Motor neuron (in vitro differentiated cells): ENCODE data around the gene USP13. TPM values are rescaled to one million over a fixed set of nuclear protein-coding genes. Genes with fewer than 3 reads are reported as not detected.

Experiments
- ATAC-seq, 8 experiments: fragments of 200-7000 bp; cut with Tn5 transposase; replicated peaks in 6 of 8; 2 replicates each; pipeline ENCODE4 v1.8.0; 2021; ENCODE audit warnings: mild to moderate bottlenecking in 8 of 8, moderate library complexity in 8 of 8
- H3K27ac ChIP-seq, 2 donors: fragments of 250-450 bp; sonication (Bioruptor Pico); 2 replicates each; pipeline ENCODE4 v1.9.0; 2021; ENCODE audit warnings: antibody characterized with exemption in 2 of 2, mild to moderate bottlenecking in 2 of 2, moderate library complexity in 1 of 2
- H3K4me1 ChIP-seq, 2 donors: fragments of 250-450 bp; sonication (Bioruptor Pico); replicated peaks in 1 of 2; 2 replicates each; pipeline ENCODE4 v1.6.1; 2021; ENCODE audit warnings: antibody characterized with exemption in 2 of 2, mild to moderate bottlenecking in 2 of 2, moderate library complexity in 1 of 2
- H3K4me3 ChIP-seq, 5 donors: fragments of 250-450 bp; sonication (Bioruptor Pico); 2 replicates each; pipeline ENCODE4 v1.9.0; 2021; ENCODE audit warnings: antibody characterized with exemption in 5 of 5, mild to moderate bottlenecking in 5 of 5, moderate library complexity in 4 of 5
- WGBS, 10 experiments: fragments of 450-650 bp; shearing (Covaris generic); methylation state at CpG; one replicate each; pipeline ENCODE4 v1.0.0; 2022; 5-methylcytosine and 5-hydroxymethylcytosine counted together
- in situ Hi-C, 9 experiments: fragments of 400-800 bp; cut with MboI; loops; one replicate each; pipeline ENCODE4 v1.15.0; 2021; ENCODE audit warnings: low sequenced_read_pairs in 9 of 9, low pct_unique_long_range_greater_than_20kb in 2 of 9; ENCODE audit not compliant: unreplicated experiment in 9 of 9
- total RNA-seq, 8 experiments: library from RNA; unstranded; fragments of 300-600 nt; gene quantifications; 2 replicates each; pipeline versions ENCODE4 v1.2.3 to v1.2.4, GENCODE V29; 2022

Gene USP13
- total RNA-seq, 8 experiments from 2014 or later, result 3.7 to 19.6 (median 7.1) TPM

GRCh38 chr3:179688850-179689249, 36.0 kb downstream of the USP13 start:
- no peak for ATAC-seq
- H3K4me3 ChIP-seq, result no peak overlapping the region
- 89 to 100% (median 100%) methylated on average over 1 to 4 of the region's 4 CpGs; no CpG with 5 or more reads in 1 of the 10 experiments for WGBS, 10 experiments
- no peak overlapping the region for H3K27ac ChIP-seq
- no peaks in the 10 kb centered on the region for H3K4me1 ChIP-seq
- in situ Hi-C loops, result no loop called here

- WGBS, 10 experiments, result 71 to 100% (median 94%) methylated on average over 1 to 6 of the region's 6 CpGs
- H3K4me3 ChIP-seq, result no peak overlapping the region
- no peak overlapping the region for H3K27ac ChIP-seq
- H3K4me1 ChIP-seq, result no peaks in the 10 kb centered on the region
- no peak for ATAC-seq
- in situ Hi-C loops, result no loop called here
Observed at GRCh38 chr3:179694731-179695130, 41.9 kb downstream of the USP13 start.

- 78 to 100% (median 90%) methylated on average over 2 to 4 of the region's 4 CpGs for WGBS, 10 experiments
- no peak for ATAC-seq
- Histone ChIP-seq H3K4me3 (no peak overlapping the region), H3K27ac (no peak overlapping the region), H3K4me1 (no peaks in the 10 kb centered on the region)
- in situ Hi-C loops, result no loop called here
Observed at GRCh38 chr3:179695672-179696313, 43.0 kb downstream of the USP13 start.

- WGBS, 10 experiments, result 90 to 100% (median 94%) methylated on average over 1 to 2 of the region's 2 CpGs; no CpG with 5 or more reads in 3 of the 10 experiments
- Histone ChIP-seq H3K4me1 (no peaks in the 10 kb centered on the region), H3K27ac (no peak overlapping the region), H3K4me3 (no peak overlapping the region)
- ATAC-seq, result no peak
- in situ Hi-C loops, result no loop called here
Observed at GRCh38 chr3:179697736-179698332, 45.0 kb downstream of the USP13 start.

- Histone ChIP-seq H3K4me1 (no peaks in the 10 kb centered on the region), H3K27ac (no peak overlapping the region), H3K4me3 (no peak overlapping the region)
- ATAC-seq, result no peak
- in situ Hi-C loops, result no loop called here
- 80 to 100% (median 96%) methylated on average over 1 to 4 of the region's 4 CpGs; no CpG with 5 or more reads in 2 of the 10 experiments for WGBS, 10 experiments
Observed at GRCh38 chr3:179700716-179701115, 47.9 kb downstream of the USP13 start.

- no peak overlapping the region for H3K27ac ChIP-seq
- WGBS, 10 experiments, result 60 to 100% (median 90%) methylated on average over 1 to 8 of the region's 12 CpGs
- H3K4me3 ChIP-seq, result no peak overlapping the region
- no peak for ATAC-seq
- H3K4me1 ChIP-seq, result no peaks in the 10 kb centered on the region
- in situ Hi-C loops, result no loop called here
Observed at GRCh38 chr3:179701176-179701827, 48.5 kb downstream of the USP13 start.

- Histone ChIP-seq H3K27ac (no peak overlapping the region), H3K4me1 (no peaks in the 10 kb centered on the region), H3K4me3 (no peak overlapping the region)
- ATAC-seq, result no peak
- in situ Hi-C loops, result no loop called here
- 93 to 100% (median 100%) methylated on average over 1 to 4 of the region's 6 CpGs; no CpG with 5 or more reads in 4 of the 10 experiments for WGBS, 10 experiments
Observed at GRCh38 chr3:179702271-179702947, 49.6 kb downstream of the USP13 start.

GRCh38 chr3:179703816-179704215, 51.0 kb downstream of the USP13 start:
- ATAC-seq, result no peak
- no peak overlapping the region for H3K4me3 ChIP-seq
- 60 to 100% (median 97%) methylated on average over 1 to 3 of the region's 3 CpGs for WGBS, 10 experiments
- no peak overlapping the region for H3K27ac ChIP-seq
- in situ Hi-C loops, result no loop called here
- H3K4me1 ChIP-seq, result no peaks in the 10 kb centered on the region

GRCh38 chr3:179706233-179706632, 53.4 kb downstream of the USP13 start:
- 88 to 100% methylated on average over 1 of the region's 1 CpG; no CpG with 5 or more reads in 8 of the 10 experiments for WGBS, 10 experiments
- in situ Hi-C loops, result no loop called here
- peak in 1 of 8 experiments; percentile 22 for ATAC-seq
- Histone ChIP-seq H3K4me3 (no peak overlapping the region), H3K27ac (no peak overlapping the region), H3K4me1 (no peaks in the 10 kb centered on the region)

- Histone ChIP-seq H3K4me3 (no peak overlapping the region), H3K4me1 (no peaks in the 10 kb centered on the region), H3K27ac (no peak overlapping the region)
- in situ Hi-C loops, result no loop called here
- ATAC-seq, result no peak
- 25 to 100% (median 60%) methylated on average over 1 to 5 of the region's 5 CpGs; no CpG with 5 or more reads in 1 of the 10 experiments for WGBS, 10 experiments
Observed at GRCh38 chr3:179710079-179710478, 57.2 kb downstream of the USP13 start.

GRCh38 chr3:179713643-179714090, 60.8 kb downstream of the USP13 start:
- no peak for ATAC-seq
- Histone ChIP-seq H3K27ac (no peak overlapping the region), H3K4me1 (no peaks in the 10 kb centered on the region), H3K4me3 (no peak overlapping the region)
- in situ Hi-C loops, result no loop called here
- WGBS, 10 experiments, result 75 to 100% (median 95%) methylated on average over 1 to 6 of the region's 6 CpGs; no CpG with 5 or more reads in 1 of the 10 experiments

GRCh38 chr3:179715582-179715981, 62.7 kb downstream of the USP13 start:
- in situ Hi-C loops, result no loop called here
- Histone ChIP-seq H3K27ac (no peak overlapping the region), H3K4me1 (no peaks in the 10 kb centered on the region), H3K4me3 (no peak overlapping the region)
- no peak for ATAC-seq
- WGBS, 10 experiments, result 71 to 100% (median 100%) methylated on average over 1 to 4 of the region's 7 CpGs; no CpG with 5 or more reads in 2 of the 10 experiments

GRCh38 chr3:179716226-179716625, 63.4 kb downstream of the USP13 start:
- no peak for ATAC-seq
- whole genome bisulfite sequencing, 10 experiments, result 82 to 98% (median 94%) methylated on average over 2 to 4 of the region's 4 CpGs; no CpG with 5 or more reads in 1 of the 10 experiments
- Histone ChIP-seq H3K4me1 (no peaks in the 10 kb centered on the region), H3K27ac (no peak overlapping the region), H3K4me3 (no peak overlapping the region)
- in situ Hi-C loops, result no loop called here
